Activated T-cell treated with anti-CD3 and anti-CD28 coated beads for 1 hour (primary cell): ENCODE results near the gene PTDSS2.

Experiments used
- DNase-seq: peaks from one replicate; pipeline ENCODE4 v3.0.0-alpha.2; 2020; ENCODE audit warnings: low read depth

Gene PTDSS2

DNA sequence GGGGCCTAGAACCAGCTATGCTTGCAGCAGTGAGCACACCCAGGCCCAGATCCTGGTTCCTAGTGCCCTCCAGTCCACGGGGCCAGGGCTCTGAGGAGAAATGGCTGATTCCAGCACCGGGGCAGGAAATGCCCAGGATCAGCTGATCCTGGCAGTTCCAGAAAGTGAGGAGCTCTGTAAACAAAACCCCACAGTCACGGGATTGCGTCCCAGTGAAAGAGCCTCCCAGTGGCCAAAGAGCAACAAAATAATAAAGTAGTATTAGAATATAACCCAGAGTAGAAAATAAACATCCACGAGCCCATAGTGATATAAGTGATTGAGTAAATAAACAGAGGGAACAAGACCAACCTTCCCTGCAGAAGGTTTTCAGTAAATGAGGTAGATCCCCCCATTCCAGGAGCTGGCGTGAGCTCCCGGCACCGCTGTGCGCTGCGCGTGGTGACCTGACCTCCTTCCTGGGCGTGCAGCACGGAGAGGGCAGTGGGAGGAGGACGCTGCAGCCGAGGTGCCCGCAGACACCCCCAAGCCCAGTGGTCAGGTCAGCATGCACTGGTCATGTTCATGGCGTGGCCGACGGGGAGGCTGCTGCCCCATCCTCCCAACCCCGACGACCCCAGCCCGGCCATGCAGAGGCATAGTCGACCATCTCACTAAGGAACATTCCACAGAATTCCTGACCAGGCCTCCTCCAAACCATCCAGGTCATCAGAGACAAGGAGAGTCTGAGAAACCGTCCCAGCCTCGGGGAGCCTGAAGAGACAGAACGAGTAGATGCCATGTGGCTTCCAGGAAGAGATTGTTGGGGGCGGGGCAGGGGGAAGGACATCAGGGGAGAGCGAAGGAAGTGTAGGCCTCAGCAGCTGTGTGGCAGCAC is 19.8 kb downstream of the PTDSS2 start:
- no peak for DNase-seq

DNA sequence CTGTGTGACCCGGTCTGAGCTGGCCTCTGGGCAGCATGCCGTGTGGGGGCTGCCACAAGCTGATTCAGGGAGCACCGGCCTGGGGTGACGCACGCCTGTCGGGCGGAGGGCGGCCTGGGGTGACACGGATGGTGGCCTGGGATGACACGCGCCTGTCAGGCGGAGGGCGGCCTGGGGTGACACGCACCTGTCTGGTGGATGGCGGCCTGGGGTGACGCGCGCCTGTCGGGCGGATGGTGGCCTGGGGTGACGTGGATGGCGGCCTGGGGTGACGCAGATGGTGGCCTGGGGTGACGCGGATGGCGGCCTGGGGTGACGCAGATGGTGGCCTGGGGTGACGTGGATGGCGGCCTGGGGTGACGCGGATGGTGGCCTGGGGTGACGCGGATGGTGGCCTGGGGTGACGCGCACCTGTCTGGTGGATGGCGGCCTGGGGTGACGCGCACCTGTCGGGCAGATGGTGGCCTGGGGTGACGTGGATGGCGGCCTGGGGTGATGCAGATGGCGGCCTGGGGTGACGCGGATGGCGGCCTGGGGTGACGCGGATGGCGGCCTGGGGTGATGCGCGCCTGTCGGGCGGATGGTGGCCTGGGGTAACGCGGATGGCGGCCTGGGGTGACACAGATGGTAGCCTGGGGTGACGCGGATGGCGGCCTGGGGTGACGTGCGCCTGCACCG is 21.5 kb downstream of the PTDSS2 start:
- DNase-seq: no peak

DNA sequence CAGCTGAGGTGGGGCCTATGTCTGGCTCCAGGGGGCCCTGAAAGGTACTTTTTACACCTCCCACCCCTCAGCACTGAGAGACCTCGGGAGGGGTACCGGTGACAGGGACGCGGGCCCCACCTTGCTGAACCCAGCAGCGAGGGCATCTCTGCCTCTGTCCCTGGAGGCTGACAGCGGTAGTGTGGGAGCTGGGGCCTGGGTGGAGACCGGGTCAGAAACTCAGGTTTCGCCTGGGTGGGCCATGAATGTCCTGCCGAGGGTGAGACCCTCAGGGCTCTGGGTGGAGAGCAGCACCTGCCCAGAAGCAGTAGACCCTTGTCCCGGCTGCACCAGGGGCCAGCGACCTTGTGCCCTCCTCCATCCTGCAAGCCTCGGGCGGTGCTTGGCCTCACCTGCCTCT is 22.2 kb downstream of the PTDSS2 start:
- no peak for DNase-seq

DNA sequence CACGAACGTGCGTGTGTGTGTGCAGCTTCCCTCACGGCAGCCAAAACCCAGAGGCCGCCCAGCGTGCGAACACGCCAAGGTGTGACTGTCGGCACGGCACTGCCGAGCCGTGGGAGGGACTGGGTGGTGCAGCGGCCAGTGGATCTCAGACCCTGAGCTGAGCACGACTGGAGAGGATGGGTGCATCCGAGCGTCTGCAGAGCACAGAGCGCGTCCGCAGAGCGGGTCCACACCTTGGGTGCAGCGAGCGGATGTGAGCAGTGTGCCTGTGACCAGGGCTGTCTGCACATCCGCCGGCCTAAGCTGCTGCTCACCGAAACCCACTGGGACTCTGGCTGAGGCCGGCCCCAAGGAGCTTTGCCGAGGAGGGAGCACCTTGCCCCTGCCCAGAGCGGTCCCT is 22.7 kb downstream of the PTDSS2 start:
- DNase-seq: no peak

DNA sequence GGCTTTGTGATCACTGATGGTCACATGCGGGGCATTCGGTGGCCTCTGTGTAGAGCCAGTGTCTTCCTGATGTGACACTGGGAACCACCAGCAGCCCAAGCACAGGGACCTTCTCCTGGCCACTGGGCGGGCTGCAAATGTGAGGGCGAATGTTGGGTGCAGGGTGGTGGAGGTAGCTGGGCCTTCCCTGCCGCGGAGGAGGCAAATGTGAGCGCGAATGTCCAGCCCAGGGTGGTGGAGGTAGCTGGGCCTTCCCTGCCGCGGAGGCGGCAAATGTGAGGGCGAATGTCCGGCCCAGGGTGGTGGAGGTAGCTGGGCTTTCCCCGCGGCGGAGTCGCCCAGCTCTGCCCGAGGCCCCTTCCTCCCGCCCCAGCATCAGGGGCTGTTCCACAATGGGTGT is 23.3 kb downstream of the PTDSS2 start:
- no peak for DNase-seq

DNA sequence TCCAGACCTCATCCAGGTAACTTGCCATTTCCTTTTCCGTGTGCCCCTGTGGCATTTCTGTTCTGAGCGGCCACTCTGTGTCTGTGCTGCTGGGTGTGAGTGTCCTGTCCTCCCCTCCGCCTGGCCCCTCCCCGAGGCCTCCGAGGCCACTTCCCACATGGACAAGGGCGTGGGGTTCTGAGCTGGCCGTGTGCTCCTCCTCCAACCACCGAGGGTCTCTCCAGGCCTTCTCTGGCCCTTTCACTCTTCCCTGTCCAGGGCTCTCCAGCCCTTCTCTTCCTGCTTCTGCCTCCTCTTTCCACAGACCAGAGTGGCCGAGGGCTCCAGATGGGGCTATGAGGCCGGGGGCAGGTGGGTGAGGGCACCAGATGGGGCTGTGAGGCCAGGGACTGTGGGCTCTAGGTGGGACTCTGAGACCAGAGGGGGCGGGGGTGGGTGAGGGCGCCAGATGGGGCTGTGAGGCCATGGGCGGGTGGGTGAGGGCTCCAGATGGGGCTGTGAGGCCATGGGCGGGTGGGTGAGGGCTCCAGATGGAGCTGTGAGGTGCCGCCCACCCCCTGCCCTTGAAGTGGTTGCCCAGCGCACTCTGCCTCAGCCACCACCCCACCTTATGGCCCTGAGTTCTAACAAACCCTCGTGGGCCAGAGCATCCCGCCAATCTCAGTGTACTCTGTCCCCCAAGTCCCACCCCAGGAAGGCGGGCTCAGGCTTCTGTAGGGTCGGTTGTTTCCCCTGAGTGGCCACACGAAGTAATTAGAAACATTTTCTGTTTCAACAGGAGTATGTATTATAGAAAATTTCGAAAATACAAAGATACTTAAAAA is 24.1 kb downstream of the PTDSS2 start:
- DNase-seq: no peak

DNA sequence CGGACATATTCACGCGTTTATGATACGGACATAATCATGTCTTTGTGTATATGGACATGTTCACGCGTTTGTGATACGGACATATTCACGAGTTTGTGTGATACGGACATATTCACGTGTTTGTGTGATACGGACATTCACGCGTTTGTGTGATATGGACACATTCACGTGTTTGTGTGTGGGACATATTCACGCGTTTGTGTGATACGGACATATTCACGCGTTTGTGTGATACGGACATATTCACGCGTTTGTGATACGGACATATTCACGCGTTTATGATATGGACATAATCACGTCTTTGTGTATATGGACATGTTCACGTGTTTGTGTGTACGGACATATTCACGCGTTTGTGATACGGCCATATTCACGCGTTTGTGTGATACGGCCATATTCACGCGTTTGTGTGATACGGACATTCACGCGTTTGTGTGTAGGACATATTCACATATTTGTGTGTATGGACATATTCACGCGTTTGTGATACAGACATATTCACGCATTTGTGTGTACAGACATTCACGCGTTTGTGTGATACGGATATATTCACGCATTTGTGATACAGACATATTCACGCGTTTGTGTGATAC is 24.9 kb downstream of the PTDSS2 start:
- no peak for DNase-seq

DNA sequence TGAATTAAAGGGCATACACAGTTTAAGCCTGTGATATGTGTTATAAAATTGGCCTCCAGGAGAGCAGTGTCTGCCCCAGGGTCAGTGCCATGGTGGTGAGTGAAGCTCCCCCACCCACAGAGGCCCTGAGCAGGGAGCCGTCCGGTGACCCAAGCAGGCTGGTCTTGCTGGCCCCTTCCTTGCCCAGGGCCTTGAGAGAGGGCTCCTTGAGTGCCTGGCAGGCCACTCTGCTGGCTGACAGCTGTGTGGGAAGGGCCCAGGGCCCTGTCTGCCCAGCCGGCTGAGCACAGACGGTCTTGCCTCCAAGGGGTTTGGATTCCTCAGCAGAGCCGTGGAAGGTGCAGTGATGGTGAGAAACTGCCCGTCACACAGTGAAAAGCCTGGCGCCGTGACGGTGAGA is 25.9 kb downstream of the PTDSS2 start:
- DNase-seq: no peak

DNA sequence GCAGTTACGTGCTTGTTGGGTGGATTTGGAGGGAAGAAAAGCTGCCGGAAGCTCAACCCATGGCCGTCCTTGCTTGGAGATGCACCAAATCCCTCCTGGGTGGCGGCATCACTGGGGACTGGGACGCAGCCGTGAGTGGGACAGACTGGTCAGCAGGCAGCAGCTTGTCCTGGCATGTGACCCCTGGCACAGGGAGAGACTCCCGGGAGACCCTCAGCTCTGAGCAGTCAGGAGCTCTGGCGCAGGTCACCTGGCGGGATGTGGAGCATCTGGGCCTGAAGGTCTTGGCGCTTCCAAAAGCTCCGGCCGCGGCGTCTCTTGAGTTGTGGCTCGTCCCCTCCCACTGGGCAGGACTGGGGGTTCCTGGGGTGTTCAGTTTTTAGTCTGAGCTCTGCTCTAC is 26.3 kb downstream of the PTDSS2 start:
- no peak for DNase-seq

DNA sequence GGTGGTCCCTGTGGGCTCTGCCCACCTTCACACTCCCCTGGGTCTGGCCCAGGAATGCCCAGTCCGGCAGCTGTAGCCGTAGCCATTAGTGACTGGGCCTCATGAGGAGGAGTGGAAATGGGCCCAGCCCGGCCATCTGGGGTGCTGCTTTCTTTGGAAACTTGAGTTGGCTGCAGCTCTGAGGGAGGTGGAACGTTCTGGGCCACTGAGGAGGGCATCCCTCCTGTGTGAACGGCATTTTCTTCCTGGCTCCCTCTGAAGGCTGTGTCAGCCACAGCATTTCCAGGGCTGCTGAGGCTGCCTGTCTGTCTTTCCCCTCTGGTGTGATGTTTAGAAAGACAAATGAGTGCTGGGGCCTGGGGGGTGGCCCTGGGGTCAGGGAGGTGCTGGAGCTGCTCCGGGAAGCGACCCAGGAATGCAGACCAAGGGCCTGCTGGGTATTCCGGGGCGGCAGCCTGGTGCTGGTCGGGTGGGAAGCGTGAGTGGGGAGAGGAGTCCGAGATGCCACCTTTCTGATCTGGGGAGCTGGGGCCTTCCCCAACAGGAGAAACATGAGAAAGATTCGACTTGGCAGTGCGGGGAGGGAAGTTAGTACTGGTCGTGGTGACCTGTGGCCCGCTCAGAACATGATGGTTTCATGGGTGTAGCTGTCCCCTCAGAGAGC is 27.1 kb downstream of the PTDSS2 start:
- DNase-seq: no peak

DNA sequence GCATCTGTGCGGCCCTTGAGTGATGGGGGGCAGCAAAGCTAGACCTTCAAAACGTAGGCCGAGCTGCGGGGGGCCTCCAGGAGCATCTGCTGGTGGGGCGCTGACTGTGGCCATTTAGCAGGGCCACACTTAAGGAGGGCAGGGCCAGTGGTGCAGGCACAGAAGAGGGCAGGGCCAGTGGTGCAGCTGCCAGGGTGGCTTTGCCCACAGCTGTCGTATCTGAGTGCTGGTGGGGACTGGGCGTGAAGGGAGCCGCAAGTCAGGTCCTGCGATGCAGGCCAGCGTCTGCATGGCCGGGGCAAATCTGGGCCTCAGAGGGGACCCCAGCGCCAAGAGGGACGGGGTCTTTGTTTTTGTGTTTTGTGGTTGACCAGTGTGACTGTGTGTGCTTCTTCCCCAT is 29.2 kb downstream of the PTDSS2 start:
- DNase-seq: no peak

DNA sequence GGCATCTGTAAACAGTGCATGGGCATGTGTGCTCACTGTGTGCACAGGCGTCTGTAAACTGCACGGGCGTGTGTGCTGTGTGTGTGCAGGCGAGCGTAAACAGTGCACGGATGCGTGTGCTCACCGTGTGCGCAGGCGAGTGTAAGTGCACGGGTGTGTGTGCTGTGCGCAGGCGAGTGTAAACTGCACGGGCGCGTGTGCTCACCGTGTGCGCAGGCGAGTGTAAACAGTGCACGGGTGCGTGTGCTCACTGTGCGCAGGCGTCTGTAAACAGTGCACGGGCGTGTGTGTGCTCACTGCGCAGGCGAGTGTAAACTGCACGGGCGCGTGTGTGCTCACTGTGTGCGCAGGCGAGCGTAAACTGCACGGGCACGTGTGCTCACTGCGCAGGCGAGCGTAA is 34.5 kb downstream of the PTDSS2 start:
- no peak for DNase-seq

DNA sequence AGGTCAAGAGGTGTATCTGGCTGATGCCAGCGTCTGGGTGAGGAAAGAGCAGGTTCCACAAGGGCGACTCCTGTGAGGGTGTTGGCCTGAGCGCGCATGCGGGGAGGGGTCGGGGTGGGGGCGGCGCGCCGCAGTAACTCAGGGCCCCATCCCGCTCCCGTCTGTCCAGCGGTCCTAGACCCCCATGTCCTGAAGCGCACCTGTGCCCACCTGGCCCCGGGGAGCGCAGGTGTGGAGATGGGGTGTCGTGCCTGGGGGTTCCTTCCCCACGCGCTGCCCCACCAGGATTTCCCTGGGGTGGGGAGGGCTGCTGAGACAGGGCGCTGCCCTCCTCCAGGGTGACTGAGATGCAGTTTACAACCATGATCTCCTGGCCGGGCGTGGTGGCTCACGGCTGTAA is 36.1 kb downstream of the PTDSS2 start:
- no peak for DNase-seq

DNA sequence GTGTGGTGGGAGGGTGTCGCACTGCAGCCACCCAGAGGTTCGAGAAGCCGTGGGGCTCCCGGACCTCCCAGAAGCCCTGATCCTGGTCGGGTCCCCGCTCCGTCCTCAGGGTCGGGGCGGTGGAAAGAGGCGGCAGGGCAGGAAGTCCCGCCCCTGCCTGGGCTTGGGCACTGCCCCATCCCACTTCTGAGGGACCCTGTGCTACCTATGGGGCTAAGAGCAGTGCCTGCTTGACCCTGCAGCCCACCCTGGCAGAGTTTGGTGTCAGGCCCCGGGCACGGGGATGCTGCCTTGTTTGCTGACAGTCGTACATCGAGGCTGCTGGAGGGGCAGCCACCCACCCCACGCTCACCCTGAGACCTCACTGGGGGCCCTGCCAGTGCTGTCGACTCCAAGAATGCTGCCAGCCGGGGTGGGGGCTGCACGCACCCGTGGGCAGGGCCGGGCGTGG is 37.5 kb downstream of the PTDSS2 start:
- no peak for DNase-seq

DNA sequence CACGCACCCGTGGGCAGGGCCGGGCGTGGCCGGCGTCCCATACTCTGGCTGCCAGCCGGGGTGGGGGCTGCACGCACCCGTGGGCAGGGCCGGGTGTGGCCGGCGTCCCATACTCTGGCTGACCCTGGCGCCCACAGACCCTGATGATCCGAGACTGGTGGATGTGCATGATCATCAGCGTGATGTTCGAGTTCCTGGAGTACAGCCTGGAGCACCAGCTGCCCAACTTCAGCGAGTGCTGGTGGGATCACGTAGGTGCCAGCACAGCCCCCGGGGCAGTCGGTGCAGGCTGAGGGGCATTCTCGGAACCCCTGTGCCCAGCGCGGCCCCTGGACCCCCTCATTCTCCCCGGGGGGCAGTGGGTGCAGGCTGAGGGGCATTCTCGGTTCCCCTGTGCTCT is 38.0 kb downstream of the PTDSS2 start:
- no peak for DNase-seq

DNA sequence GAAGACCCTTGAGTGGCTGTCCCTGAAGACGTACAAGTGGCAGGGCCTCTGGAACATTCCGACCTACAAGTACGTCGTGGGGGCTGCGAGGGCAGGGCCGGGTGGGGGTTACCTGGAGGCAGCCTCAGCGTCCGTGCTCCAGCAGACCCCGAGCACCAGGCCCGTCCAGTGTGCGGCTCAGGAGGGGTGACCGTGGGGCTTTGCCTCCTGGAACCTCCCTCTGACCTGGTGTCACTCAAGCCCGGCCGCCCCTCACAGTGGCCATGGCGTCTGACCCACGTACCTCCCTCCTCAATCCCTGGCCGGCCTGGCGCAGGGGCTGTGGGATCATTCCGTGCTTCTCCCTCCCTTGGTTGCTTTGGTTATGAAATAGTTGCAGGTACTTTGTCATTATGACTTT is 38.5 kb downstream of the PTDSS2 start:
- DNase-seq: no peak

DNA sequence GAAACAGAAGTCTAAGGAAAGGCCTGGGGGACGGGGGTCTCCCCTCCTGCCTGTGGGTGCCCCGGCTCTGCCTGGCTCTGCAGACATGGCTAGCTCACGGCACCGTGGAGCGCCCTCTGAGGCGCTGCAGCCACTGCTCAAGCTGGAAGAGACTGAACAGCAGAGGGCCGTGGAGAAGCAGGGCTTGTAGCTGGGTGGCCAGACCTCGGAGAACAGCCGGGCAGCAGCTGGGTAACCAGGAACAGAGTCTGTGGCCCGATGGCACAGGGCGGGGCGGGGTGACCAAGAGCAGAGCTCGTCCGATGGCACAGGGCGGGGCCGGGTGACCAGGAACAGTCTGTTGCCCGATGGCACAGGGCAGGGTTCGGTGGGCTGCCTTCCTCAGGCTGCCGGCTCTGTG is 38.9 kb downstream of the PTDSS2 start:
- no peak for DNase-seq

DNA sequence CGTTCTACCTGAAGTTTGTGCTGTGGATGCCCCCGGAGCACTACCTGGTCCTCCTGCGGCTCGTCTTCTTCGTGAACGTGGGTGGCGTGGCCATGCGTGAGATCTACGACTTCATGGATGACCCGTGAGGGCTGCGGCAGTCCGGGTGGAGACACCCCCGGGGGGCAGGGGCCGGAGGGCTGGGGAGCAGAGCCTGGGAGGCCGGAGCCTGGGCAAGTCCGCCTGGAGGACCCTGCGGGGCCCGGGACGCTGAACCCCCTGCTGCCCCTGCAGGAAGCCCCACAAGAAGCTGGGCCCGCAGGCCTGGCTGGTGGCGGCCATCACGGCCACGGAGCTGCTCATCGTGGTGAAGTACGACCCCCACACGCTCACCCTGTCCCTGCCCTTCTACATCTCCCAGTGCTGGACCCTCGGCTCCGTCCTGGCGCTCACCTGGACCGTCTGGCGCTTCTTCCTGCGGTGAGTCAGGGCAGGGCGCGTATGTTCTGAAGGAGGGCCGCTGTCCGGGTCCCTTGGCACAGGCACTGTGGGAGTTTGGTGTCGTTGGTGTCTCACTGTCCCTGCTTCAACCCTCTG is 39.6 kb downstream of the PTDSS2 start:
- DNase-seq: no peak

DNA sequence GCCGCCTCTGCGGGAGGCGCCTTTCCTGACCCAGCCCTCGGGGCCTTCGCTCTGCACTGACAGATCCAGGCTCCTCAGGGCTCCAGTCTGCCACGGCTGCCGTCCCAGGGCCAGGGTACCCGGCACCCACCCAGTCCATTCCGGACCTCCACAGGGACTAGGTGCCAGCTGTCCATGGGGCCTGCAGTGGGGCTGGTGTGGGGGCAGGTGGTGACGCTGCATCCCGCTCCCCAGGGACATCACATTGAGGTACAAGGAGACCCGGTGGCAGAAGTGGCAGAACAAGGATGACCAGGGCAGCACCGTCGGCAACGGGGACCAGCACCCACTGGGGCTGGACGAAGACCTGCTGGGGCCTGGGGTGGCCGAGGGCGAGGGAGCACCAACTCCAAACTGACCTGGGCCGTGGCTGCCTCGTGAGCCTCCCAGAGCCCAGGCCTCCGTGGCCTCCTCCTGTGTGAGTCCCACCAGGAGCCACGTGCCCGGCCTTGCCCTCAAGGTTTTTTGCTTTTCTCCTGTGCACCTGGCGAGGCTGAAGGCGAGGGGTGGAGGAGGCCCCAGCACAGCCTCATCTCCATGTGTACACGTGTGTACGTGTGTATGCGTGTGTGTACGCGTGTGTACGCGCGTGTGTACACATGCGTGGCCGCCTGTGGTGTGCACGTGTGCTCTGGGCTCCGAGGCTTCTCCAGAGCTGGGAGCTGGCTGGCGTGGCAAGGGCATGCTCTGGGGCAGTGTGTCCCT is 40.3 kb downstream of the PTDSS2 start:
- DNase-seq: no peak

DNA sequence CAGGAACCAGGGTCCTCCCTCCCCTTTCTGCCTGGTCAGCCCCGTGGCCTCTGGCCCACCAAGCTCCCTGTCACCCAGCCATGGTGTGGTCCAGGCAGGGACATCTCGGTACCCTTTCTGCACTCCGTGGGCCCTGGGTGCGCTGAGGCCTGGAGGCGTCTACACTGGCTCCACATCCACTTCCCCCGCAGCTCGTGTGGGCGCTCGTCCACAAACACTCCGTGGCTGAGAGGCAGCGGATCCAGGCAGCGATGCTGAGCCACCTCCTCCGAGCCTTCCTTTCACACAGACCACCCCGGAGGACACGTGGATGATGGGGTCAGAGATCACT is 40.8 kb downstream of the PTDSS2 start:
- no peak for DNase-seq

DNA sequence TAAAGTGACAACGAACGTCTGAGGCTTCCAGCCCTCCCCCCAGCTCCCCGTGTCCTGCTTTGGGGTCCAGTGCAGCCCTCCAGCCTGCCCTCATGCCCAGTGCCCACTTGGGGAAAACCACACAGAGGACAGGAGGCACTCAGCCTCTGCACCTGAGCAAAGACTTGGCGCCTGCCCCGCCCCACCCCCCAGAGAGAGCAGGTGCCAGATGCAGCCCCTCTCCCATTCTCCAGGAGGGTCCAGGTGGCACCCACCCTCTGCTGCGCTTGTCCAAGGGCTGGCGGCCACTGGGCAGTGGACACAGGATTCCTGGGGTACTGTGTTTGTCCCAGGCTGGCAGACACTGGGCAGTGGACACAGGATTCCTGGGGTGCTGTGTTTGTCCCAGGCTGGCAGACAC is 41.3 kb downstream of the PTDSS2 start:
- DNase-seq: no peak
